HG02885 (cell line): Measurements from ENCODE around the gene TRIM38.
"Not testable (repeated sequence)": the region's sequence is repeated elsewhere in the genome, so short reads cannot be mapped to it uniquely, and the experiment has no call there.

Experiments
- ATAC-seq: cut with Tn5 transposase; IDR thresholded peaks from one replicate; pipeline ENCODE4 v1.9.1; 2021; ENCODE audit warnings: mild to moderate bottlenecking; ENCODE audit not compliant: unreplicated experiment, poor library complexity

The TRIM38 gene

DNA sequence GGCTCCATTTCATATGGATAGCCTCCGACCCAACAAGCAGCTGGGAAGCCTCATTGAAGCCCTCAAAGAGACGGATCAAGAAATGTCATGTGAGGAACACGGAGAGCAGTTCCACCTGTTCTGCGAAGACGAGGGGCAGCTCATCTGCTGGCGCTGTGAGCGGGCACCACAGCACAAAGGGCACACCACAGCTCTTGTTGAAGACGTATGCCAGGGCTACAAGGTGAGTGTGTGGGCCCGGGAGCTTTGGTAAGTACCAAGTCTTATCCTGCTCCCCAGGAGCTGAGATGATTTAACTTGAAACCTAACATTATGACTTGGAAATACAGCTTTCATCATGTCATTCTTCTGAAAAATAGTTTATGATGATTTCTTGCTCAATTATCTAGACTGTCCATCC is 4.1 kb downstream of the TRIM38 start:
- no peak for ATAC-seq

DNA sequence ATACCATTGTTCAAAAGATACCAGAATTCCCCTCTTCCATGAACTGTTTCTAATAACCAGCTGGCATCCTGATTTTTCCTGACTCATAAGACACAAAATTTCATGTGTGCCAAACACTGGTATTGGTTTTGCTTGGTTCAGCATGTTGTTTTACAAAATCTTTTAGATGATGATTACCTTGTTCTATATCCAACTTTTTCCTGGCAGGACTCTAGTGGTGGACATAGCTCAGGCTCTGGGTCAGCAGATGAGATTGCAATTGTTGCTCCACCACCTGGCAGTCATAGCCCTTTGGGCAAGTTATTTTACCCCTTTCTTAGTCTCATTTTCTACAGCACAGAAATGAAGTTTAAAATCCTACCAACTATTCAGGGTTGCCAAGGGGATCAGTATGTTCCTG is 6.2 kb downstream of the TRIM38 start:
- no peak for ATAC-seq

DNA sequence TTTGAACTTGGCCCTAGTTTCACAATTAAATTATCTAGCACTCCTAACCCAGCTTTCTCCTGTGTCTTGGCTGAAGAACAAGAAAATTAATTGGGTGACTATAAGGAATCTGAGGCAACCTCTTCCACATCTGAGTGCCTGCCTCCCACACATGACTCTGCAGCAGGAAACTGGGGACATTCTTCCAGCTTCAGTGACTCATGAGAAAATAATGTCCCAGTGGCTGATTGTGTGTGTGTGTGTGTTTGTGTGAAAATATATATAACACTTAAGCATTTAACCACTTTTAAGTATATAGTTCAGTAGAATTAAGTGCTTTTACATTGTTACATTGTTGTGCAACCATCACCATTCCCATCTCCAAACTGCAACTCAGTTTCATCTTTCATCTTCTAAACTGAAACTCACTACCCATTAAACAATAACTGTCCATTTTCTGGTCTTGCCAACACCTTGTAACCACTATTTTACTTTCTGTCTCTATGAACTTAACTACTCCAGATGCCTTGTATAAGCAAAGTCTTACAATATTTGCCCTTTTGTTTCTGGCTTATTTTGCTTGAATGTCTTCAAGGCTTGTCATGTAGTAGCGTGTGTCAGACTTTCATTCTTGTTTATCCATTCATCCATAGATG is 8.7 kb downstream of the TRIM38 start:
- no peak for ATAC-seq

DNA sequence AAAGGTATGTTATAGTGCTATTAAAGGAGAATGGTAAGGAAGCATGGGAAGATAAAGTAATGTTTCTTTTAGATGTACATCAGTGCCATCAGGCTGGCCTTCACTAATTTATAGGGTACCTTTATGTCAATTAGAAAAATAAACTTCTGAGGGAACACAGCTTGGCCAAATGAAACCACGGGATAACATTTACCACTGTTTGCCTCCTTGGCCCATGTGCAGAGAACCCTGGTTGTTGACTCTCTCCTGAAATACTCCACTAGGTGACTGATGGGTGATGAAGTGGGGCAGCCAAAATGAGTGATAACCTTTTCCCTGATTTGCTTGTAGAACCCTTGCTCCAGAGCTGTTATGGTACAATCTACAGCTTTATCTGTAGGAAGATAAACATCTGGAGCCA is 9.5 kb downstream of the TRIM38 start:
- no peak for ATAC-seq

DNA sequence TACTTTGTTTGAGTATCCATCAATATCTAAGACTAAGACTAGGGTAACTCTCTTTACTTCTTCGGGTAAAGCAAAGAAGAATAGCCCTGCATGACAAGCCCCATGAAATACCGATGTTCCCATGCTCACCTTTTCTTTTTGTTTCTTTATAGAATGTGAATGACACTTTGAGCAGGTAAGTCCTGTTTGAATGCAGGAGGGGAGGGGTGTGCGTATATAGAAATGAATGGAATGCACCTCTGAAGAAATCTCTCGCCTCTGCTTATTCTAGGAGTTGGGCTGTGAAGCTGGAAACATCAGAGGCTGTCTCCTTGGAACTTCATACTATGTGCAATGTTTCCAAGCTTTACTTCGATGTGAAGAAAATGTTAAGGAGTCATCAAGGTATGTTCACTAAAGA is 10.3 kb downstream of the TRIM38 start:
- no peak for ATAC-seq

DNA sequence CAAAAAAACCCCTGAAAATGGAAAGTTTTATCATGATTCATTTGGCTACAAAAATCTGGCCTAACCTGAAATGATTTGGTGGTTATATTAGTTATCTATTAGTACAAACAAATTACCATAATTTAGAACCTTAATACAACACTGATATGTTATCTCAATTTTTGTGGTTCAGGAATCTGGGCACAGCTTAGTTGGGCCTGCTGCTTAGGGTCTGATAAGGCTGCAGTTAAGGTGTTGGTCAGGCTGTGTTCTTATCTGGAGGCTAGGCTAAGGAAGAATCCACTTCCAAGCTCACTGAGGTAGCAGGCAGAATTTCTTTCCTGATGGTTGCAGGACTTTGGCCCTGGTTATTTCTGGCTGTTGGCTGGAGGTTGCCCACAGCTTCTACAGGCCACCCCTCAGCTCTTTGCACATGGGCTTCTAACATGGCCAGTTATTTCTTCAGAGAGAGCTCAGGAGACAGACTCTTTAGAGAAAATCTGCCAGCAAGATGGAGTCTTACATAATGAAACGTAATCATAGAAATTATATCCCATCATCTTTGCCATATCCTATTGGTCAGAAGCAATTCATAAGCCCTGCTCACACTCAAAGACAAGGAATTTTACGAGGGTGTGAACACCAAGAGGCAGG is 11.4 kb downstream of the TRIM38 start:
- no peak for ATAC-seq

DNA sequence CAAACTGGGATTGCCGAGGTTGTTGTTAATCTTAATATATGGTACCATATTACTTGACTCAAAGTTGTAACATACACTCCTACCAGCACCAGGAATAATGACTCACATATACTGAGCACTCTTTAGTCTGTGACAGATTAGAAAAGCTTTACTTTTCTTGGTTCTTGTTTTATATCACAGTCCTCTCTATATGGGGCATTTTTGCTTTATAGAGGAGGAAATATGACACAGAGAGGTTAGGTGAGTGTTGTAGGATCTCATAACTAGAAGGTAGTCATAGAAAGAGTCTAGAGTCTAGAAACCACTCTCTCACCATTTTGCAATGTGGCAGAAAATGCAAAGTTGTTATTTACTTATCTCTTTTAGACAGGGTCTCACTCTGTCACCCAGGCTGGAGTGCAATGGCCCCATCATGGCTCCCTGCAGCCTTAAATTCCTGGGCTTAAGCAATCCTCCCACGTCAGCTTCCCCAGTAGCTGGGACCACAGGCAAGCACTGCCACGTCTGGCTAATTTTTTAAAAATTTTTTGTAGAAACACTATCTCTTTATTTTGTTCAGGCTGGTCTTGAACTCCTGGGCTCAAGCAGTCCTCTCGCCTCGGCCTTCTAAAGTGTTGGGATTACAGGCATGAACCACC is 13.4 kb downstream of the TRIM38 start:
- ATAC-seq, result no peak

DNA sequence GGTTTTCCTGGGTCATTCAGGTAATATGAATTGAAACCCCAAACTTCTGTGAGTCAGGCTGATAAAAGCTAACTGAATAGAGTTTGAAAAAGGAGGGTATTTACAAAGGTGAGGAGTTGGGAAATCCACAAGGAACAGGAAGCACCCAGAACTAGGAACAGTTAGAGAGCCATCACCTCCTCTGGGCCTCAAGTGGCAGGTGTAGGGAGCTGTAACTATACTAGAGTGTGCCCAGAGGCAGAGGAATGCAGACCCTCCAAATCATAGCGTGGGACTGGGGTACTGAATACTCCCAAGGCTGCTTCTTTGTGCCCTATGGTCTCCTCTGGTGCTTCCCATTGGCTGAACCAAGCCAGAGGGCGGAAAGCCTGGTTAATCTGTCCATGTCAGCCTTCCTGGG is 18.3 kb downstream of the TRIM38 start:
- no peak for ATAC-seq

DNA sequence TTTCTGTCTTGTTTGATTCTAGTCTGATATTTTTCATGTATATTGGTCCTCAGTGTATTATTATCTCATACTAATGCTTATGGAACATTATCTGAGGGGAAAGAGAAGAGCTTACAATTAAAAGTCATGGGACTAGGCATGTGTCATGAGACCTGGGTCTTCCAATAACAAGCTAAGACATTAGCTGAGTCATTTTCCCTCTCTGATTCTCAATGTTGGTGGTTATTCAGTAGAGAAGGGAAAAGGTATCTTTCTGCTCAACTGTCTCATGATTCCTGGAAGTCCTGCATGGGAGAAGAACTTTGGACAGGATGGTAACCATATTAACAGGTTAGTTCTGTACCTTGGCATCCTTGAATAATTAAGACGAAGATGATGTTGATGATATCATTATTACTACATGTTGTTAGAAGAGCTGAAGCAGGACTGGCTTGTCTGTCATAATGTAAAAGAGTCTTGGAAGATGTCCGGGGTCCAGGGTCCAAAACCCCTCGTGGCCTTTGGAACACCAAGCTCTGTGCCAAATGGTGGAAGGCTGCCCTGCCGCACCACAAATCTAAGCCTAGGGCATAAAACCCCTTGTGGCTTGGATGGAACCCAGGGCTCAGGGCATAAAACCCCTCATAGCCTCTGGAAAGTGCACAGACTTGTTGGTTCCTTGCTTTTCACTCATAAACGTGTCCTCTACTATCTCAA is 19.1 kb downstream of the TRIM38 start:
- ATAC-seq, result no peak

DNA sequence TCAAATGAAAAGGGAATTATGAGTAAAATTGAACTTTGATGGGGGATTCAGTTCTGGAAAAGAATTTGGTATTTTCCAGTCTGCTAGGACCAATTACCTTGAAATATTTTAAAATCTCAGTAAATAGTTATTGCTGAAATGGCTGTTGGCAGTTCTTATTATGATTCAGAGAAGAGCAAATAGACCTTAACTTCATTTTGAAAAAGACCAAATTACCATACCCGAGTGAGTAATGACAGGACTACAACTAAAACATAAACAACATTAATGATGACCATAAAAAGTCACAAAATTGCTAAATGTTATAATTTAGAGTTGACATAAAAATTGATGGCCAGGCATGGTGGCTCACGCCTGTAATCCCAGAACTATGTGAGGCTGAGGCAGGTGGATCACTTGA is 21.7 kb downstream of the TRIM38 start:
- no peak for ATAC-seq

DNA sequence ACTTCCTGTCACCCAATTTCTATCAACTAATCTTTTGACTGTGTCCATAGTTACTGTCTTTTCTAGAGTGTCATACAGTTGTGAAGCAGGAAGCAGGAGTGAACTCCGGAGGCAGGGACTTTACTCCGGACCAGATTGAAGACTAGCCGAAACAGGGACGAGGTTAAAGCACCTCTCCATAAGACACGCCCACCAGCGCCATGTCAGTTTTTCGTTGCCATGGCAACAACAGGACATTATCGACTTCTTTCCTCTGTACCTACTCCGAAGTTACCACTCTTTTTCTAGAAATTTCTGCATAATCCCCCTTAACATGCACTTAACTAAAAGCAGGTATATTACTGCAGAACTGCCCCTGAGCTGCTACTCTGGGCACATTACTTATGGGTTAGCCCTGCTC is 25.2 kb downstream of the TRIM38 start:
- ATAC-seq, result no peak

DNA sequence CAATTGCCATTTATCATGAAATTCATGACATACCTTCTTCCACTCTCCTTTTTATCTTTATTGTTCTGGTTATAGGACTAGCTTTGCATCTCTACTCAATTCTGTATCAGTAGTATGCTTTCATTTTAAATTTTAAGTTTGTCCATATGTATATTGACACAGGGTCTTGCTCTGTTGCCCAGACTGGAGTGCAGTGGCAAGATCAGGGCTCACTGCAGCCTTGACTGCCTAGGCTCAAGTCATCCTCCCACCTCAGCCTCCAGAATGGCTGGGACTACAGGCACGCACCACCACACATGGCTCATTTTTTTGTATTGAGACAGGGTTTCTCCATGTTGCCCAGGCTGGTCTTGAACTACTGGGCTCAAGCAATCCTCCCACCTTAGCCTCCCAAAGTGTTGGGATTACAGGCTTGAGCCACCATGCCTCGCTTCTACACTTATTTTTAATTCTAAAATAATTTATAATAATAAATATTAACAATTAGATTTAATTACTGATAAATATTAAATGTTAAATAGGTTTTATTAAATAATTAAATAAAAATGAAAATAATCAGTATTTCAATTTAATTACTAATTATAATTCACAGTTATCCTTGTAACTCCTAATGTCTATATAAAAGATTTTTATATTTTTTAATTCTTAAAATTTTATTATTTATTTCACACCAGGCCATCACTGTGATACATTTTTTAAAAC is 27.7 kb downstream of the TRIM38 start:
- ATAC-seq, result no peak

DNA sequence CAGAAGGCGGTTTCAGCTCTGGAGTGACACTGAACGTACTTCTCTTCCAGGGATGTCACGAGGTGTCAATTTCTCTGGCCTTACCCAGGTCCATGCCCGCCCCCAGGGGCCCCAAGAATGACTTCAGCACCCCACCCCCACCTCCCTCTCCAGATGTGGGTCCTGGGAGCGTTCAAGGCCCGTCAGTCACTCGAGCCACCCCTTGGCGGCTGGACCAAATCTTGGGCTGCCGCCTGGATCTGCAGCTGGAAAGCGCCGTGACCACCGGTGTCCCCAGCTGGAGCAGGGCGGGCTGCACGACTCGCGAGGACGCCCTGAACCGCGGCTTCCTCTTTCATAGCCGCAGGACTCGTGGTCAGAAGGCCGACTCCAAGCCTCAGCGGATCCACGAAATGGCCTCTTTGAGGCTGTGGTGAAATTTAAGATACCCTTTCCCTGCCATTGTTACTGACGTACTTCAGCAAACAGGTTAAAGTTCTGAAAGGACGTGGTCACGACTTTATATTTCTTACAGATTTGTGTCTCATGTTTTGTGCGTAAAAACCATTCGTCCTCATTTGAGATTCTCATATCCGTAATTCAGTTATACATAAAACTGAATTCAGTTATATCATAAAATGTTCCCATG is 29.3 kb downstream of the TRIM38 start:
- peak; percentile 47 for ATAC-seq

DNA sequence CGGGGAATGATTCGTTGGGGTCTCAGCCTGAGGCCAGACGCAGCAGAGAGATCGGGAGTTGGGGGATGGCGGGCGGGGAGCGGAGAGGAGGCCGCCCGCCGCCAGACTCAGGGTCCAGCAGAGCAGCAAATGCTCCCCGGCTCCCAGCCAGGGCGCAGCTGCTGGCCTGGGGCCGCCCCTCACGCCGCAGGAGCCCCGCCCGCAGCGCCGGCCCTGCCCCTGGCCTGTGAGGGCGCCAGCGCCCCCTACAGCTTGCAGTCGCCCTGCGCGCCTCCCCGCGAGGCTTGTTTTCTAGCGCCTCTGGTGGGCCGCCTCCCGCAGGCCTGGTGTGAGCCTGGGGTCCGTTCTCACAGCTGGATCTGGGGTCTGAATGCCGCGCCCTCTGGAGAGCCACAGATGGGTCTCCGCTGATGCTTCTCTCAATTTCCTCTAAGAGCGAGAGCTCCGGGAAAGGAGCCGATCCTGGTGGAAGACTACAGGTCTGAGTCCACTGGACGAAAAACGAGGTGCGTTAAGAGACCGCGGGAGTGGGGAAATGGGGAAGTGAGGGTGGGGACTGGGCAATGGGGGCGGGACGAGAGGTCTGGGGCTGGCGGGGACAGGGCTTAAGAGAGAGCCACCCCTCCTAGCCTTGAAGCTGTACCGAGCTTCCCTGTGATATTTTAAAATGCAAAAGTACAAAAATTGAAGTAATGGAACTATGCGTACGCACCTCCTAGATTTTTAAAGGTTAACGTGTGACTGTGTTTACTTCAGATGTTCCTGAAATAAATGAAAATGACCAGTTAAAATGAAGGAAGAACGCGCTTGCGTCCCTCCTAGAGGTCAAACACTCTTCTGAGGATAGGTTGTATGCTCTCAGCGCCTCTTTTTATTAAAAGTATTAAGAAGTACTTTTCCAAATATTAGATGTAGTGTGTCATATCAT is 30.1 kb downstream of the TRIM38 start:
- ATAC-seq, result peak; percentile 90

DNA sequence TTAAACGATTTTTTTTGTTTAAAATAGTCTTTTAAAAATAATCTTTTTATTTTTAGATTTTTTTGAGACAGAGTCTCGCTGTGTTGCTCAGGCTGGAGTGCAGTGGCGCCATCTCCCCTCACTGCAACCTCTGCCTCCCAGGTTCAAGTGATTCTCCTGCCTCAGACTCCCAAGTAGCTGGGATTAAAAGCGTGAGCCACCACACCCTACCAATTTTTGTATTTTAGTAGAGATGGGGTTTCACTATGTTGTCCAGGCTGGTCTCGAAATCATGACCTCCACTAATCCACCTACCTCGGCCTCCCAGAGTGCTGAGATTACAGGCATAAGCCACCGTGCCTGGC is 30.7 kb downstream of the TRIM38 start:
- ATAC-seq, result not testable (repeated sequence)

DNA sequence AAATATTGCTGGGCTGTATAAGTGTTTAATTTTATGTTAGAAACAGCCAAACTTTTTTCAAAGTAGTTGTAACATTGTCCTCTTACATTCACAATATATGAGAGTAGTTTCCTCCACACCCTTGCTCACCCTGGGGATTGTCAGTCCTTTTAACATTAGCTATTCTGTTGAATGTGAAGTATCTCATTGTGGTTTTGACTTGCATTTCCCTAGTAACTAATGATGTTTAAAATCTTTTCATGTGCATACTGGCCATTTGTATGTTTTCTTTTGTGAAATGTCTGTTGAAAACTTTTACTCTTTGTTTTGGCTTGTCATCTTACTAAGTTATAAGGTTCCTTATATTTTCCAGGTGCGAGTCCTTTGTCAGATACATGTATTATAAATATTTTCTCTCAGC is 32.9 kb downstream of the TRIM38 start:
- ATAC-seq, result no peak

DNA sequence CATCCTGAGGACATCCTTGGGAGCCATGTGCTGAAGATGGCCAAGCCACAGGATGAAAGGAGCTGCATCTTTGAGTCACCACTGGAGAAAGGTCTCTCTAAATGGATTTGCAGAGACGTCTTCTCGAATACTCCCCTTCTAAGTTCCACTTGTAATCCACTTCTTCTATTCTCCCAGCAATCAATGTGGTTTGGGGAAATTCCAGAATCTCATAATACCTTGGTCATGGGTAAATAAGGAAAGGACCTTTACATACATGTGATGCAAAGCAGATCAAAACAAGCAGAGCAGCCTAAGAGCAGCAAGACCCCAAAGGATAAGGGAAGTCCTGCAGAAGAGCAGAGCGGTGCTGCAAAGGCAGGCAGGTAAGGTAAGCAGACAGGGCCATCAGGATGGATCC is 35.3 kb downstream of the TRIM38 start:
- ATAC-seq, result no peak

DNA sequence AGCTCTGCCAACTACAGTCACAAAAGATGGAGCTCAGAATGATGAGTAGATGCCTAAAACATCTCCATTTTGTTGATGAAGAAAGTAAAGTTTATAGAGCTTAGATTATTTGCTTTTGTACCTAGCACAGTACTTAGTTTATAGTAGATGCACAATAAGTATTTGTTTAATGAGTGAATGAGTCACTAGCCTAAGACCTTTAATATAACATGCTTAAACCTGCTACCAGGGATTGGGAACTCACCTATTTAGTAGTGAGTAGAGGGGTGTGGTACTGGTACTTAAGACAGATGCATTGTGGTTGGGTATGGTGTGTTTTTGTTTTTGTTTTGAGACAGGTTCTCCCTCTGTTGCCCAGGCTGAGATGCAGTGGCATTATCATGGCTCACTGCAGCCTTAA is 35.8 kb downstream of the TRIM38 start:
- no peak for ATAC-seq

DNA sequence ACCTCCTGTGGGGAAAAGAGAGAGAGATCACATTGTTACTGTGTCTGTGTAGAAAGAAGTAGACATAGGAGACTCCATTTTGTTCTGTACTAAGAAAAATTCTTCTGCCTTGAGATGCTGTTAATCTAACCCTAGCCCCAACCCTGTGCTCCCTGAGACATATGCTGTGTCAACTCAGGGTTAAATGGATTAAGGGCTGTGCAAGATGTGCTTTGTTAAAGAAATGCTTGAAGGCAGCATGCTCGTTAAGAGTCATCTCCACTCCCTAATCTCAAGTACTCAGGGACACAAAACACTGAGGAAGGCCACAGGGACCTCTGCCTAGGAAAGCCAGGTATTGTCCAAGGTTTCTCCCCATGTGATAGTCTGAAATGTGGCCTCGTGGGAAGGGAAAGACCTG is 36.6 kb downstream of the TRIM38 start:
- ATAC-seq, result not testable (repeated sequence)
